GM11168 (cell line): Measurements from ENCODE around the gene SLC39A10.

Source experiments
- in situ Hi-C: fragments of 300-500 bp; cut with MboI; formaldehyde crosslinking; loops from one replicate; pipeline ENCODE4 v1.12.0; 2022; ENCODE audit warnings: low sequenced_read_pairs; ENCODE audit not compliant: unreplicated experiment

SLC39A10 gene

DNA sequence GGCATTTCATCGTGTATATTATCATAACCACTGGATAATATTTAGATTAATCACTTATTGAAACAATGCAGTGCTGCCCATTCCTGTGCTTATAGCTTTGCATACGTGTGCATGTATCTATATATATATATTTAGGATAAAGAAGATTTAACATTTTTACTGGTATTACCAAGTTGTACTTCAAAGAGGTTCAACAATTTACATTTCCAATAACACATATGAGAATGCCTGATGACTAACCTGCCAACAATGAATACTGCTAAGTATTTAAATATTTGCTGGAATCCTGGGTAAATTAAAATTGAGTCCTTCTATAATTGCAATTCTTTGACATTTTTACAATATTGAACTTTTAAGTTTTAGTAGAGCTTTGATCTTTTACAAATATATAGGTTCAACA lies 111.4 kb downstream of the SLC39A10 start:
- in situ Hi-C loops = no loop called here

DNA sequence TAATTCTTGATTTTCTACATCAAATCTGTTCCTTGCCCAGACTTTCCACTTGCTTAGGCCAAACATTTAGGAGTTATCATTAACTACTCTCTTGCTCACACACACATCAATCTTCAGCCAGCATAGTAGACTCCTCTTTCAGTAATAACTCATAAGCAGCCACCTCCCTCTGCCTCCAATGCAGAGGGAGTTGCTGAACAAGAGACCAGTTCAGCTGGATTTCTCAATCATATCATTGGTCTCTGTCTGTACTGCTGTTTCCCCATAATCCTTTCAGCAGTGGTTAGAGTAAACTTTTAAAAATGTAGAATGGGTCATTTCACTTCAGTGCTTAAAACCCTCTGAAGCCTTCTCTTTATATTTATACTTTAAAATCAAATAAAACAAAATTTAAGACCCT lies 112.9 kb downstream of the SLC39A10 start:
- in situ Hi-C loops = no loop called here

DNA sequence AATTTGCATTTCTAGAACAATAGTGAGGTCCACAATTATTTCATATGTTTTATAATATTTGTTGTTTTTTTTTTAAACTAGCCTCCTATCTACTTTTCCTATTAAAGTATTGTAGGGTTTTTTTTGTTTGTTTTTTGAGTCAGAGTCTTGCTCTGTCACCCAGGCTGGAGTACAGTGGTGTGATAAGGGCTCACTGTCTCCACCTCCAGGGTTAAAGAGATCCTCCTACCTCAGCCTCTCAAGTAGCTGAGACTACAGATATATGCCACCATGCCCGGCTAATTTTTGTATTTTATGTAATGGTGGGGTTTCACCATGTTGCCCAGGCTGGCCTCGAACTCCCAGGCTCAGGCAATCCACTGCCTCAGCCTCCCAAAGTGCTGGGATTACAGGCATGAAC lies 122.5 kb downstream of the SLC39A10 start:
- in situ Hi-C loops = no loop called here

DNA sequence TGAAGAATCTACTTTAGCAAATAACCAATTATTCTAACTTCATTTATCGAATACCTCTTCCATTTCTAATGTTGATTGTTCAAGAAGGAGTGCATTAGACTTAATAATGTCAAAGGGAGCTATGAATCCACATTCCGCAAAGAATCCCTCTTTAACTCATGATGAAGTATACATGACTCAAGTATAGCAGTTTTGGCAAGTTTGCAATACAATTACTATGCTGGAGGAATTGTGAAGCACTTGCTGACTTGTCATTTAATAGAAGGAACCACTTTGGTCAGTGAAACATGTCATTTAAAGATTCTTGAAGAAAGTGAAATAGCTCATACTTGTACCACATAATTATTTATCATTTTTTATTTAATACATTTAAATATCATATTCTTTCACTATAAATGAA lies 125.1 kb downstream of the SLC39A10 start:
- in situ Hi-C loops = no loop called here
